Ishikawa (cell line): Measurements from ENCODE around the gene ZNF783.

Experiments
- CEBPB ChIP-seq: IDR thresholded peaks from 2 replicates; pipeline ENCODE4 v1.6.1; 2012
- CREB1 ChIP-seq: IDR thresholded peaks from 2 replicates; pipeline ENCODE4 v1.6.1; 2012; ENCODE audit warnings: low read depth
- EGR1 ChIP-seq: IDR thresholded peaks from 2 replicates; pipeline ENCODE4 v1.6.1; 2012
- EP300 ChIP-seq: IDR thresholded peaks from 2 replicates; pipeline ENCODE4 v1.6.1; 2012; ENCODE audit warnings: borderline replicate concordance
- FOXM1 ChIP-seq: IDR thresholded peaks from 2 replicates; pipeline ENCODE4 v1.6.1; 2012; ENCODE audit warnings: low read depth, borderline replicate concordance
- MAX ChIP-seq: IDR thresholded peaks from 2 replicates; pipeline ENCODE4 v1.6.1; 2012
- NFIC ChIP-seq: IDR thresholded peaks from 2 replicates; pipeline ENCODE4 v1.6.1; 2012
- RAD21 ChIP-seq: IDR thresholded peaks from 2 replicates; pipeline ENCODE4 v1.6.1; 2012; ENCODE audit warnings: low read depth
- TAF1 ChIP-seq: IDR thresholded peaks from 2 replicates; pipeline ENCODE4 v1.6.1; 2012; ENCODE audit warnings: low read depth, mild to moderate bottlenecking
- TCF12 ChIP-seq: IDR thresholded peaks from 2 replicates; pipeline ENCODE4 v1.6.1; 2012; ENCODE audit warnings: low read depth
- TEAD4 ChIP-seq: IDR thresholded peaks from 2 replicates; pipeline ENCODE4 v1.6.1; 2012
- USF1 ChIP-seq: IDR thresholded peaks from 2 replicates; pipeline ENCODE4 v1.6.1; 2012
- YY1 ChIP-seq: IDR thresholded peaks from 2 replicates; pipeline ENCODE4 v1.6.1; 2012; ENCODE audit warnings: low read depth
- ZBTB7A ChIP-seq: IDR thresholded peaks from 2 replicates; pipeline ENCODE4 v1.6.1; 2012; ENCODE audit warnings: low read depth
- TF ChIP-seq, protein P1 (sequence below): IDR thresholded peaks from 2 replicates; pipeline ENCODE4 v1.6.1; 2012; ENCODE audit warnings: low read depth, mild to moderate bottlenecking

The ZNF783 gene

DNA sequence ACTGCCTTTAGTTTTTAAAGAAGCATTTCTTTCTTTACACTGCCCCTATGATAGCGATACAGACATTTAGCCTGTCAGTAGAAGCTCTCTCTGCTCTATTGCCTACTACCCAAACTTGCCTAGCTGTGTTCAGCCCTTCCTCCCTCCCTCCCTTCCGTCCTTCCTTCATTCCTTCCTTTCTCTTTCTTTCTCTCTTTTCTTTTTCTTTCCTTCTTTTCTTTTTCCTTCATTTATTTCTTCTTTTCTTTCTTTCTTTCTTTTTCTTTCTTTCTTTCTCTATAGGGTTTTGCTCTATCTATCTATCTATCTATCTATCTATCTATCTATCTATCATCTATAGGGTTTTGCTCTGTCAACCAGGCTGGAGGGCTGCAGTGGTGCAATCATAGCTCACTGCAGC lies 29.6 kb upstream of the ZNF783 start:
- TF ChIP-seq NFIC = no peak
- TF ChIP-seq RAD21 = no peak
- no peak for TF ChIP-seq CEBPB
- no peak for TF ChIP-seq ZBTB7A

DNA sequence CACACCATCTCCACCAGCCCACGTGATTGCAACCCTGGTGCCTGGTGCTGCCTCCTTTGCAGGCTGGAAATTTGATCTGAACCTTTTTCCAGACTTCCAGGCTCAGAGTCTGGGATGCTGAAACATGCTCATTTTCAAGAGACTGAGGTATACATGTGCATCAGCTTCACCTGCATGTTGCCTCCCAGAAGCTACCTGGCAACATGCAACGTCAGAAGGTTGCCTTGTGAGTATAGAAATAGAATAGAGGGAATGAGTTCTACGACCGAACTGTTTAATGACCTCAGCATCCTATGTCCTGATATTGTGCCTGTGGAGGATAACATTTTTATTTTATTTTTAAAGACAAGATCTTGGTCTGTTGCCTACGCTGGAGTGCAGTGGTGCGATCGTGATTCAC lies 24.5 kb upstream of the ZNF783 start:
- no peak for TF ChIP-seq TEAD4
- TF ChIP-seq USF1 = peak; percentile 36; the same call in 1 of the 2 replicates

DNA sequence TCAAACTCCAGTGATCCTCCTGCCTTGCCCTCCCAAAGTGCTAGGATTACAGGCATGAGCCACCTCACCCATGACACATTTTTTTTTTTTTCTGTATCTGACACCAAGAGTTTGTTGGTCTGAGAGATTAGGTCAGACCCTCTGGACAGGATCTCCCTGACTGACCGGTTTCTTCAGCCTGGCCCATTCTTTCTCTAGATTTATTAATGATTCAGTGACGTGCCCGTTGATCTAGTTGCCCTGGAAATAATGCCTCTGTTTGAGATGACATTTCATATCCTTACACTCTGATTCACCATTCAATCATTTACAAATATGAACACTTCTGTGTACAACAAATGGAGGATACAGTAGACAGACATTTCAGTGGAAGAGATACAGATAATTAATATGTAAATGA lies 23.9 kb upstream of the ZNF783 start:
- TF ChIP-seq EP300 (no peak), EGR1 (no peak), YY1 (no peak), MAX (no peak), TAF1 (no peak), FOXM1 (no peak), NFIC (no peak), CEBPB (no peak), USF1 (no peak), TCF12 (no peak), CREB1 (no peak), TEAD4 (no peak)

- TF ChIP-seq TCF12 (peak; percentile 56; the same call in 1 of the 2 replicates), YY1 (peak; percentile 71), EGR1 (no peak), USF1 (peak; percentile 30; the same call in 1 of the 2 replicates), EP300 (peak; percentile 16; the same call in 1 of the 2 replicates), NFIC (no peak), RAD21 (peak; percentile 49; the same call in 1 of the 2 replicates), CEBPB (no peak), MAX (peak; percentile 71), ZBTB7A (peak; percentile 81), TEAD4 (0 out of 2 replicates have a peak, but pooled peaks have one; percentile 49), FOXM1 (no peak), CREB1 (no peak), TAF1 (peak; percentile 66)
- TF ChIP-seq, protein P1, sequence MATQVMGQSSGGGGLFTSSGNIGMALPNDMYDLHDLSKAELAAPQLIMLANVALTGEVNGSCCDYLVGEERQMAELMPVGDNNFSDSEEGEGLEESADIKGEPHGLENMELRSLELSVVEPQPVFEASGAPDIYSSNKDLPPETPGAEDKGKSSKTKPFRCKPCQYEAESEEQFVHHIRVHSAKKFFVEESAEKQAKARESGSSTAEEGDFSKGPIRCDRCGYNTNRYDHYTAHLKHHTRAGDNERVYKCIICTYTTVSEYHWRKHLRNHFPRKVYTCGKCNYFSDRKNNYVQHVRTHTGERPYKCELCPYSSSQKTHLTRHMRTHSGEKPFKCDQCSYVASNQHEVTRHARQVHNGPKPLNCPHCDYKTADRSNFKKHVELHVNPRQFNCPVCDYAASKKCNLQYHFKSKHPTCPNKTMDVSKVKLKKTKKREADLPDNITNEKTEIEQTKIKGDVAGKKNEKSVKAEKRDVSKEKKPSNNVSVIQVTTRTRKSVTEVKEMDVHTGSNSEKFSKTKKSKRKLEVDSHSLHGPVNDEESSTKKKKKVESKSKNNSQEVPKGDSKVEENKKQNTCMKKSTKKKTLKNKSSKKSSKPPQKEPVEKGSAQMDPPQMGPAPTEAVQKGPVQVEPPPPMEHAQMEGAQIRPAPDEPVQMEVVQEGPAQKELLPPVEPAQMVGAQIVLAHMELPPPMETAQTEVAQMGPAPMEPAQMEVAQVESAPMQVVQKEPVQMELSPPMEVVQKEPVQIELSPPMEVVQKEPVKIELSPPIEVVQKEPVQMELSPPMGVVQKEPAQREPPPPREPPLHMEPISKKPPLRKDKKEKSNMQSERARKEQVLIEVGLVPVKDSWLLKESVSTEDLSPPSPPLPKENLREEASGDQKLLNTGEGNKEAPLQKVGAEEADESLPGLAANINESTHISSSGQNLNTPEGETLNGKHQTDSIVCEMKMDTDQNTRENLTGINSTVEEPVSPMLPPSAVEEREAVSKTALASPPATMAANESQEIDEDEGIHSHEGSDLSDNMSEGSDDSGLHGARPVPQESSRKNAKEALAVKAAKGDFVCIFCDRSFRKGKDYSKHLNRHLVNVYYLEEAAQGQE = no peak
These were observed 22.5 kb upstream of the ZNF783 start, which contains the start of gene ZNF212 for GRCh38 chr7:149239345-149240143. ZNF212 (plus strand) TSS chr7:149239651; CDS start chr7:149239779, 128 bp downstream.

DNA sequence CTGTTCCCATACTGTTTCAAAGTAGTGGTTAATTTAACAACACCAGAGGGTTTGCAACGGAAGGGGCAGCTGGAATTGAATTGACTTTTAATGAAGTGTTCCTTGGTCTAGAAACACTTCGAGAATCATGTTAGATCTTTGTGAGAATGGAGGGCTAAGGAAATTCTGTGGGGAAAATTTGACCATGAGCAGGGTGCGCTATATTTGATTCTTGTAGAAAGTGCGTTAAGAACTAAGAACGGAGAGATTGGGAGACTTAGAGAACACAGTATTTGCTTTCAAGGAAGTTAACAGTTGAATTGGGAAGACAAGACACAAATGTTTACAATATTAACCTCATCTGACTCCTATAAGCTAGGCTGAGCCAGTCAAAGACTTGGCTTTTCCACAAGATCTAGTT lies 21.4 kb upstream of the ZNF783 start:
- TF ChIP-seq NFIC (no peak), TEAD4 (no peak), CEBPB (no peak), EGR1 (no peak), ZBTB7A (no peak), RAD21 (no peak), CREB1 (no peak), TAF1 (no peak)

DNA sequence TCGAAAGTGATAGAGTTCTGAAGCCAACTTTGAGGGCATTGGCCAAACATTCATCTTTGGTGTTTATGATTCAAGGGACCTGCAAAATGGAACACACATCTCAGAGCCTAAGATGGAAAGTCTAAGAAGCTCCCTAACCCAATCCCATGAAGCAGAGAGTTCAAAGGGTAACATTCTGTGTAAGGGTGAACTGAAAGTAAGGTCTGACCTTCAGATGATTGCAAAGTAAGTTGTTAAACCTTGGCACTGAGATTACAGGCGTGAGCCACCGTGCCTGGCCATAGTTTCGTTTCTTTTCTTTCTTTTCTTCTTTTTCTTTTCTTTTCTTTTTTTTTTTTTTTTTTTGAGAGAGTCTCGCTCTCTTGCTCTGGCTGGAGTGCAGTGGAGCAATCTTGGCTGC lies 20.3 kb upstream of the ZNF783 start:
- TF ChIP-seq, protein P1 = no peak
- no peak for TF ChIP-seq NFIC
- TF ChIP-seq USF1 = no peak
- TF ChIP-seq CREB1 = no peak
- no peak for TF ChIP-seq RAD21
- no peak for TF ChIP-seq TEAD4
- no peak for TF ChIP-seq FOXM1
- no peak for TF ChIP-seq EGR1
- no peak for TF ChIP-seq EP300
- no peak for TF ChIP-seq CEBPB
